Measurements from ENCODE around the gene KLF1.

Gene KLF1

GRCh38 chr19:12912571-12912970, 25.6 kb upstream of the KLF1 start:
- no peaks in the 10 kb centered on the region for H3K36me3 ChIP-seq (ENCODE audit: insufficient read depth)
- no peak overlapping the region; the same call in 1 of the 2 replicates for H3K4me2 ChIP-seq
- TF ChIP-seq CTCF (conservative IDR thresholded peaks at IDR 0.05; ENCODE audit: low read depth, low read length): no peak
- H3K27me3 ChIP-seq (ENCODE audit: insufficient read depth, low read depth): no peaks in the 10 kb centered on the region
- no peak overlapping the region for H3K9ac ChIP-seq
- no peaks in the 10 kb centered on the region for H4K20me1 ChIP-seq (ENCODE audit: insufficient read depth)
- H3K4me1 ChIP-seq (ENCODE audit: low read depth, poor library complexity, severe bottlenecking): peaks cover 52% of the 10 kb centered on the region
- no peaks in the 10 kb centered on the region for H3K79me2 ChIP-seq (ENCODE audit: insufficient read depth, low read depth)
- no peak overlapping the region for H3K4me3 ChIP-seq (IDR thresholded peaks at IDR 0.05; ENCODE audit: insufficient read depth, low read depth, low read length)
- no peak overlapping the region for H2AFZ ChIP-seq (ENCODE audit: low read depth)
- H3K27ac ChIP-seq: no peak overlapping the region

- Histone ChIP-seq H3K36me3 (ENCODE audit: insufficient read depth) (no peaks in the 10 kb centered on the region), H3K27me3 (ENCODE audit: insufficient read depth, low read depth) (no peaks in the 10 kb centered on the region), H3K27ac (no peak overlapping the region), H3K9ac (no peak overlapping the region), H3K4me3 (IDR thresholded peaks at IDR 0.05; ENCODE audit: insufficient read depth, low read depth, low read length) (no peak overlapping the region), H3K4me1 (ENCODE audit: low read depth, poor library complexity, severe bottlenecking) (peaks cover 52% of the 10 kb centered on the region), H3K79me2 (ENCODE audit: insufficient read depth, low read depth) (no peaks in the 10 kb centered on the region), H4K20me1 (ENCODE audit: insufficient read depth) (no peaks in the 10 kb centered on the region), H3K4me2 (no peak overlapping the region), H2AFZ (ENCODE audit: low read depth) (no peak overlapping the region)
- no peak for TF ChIP-seq CTCF (conservative IDR thresholded peaks at IDR 0.05; ENCODE audit: low read depth, low read length)
Observed at GRCh38 chr19:12907166-12907565, 20.2 kb upstream of the KLF1 start.

GRCh38 chr19:12899891-12900518, 13.0 kb upstream of the KLF1 start:
- no peak for TF ChIP-seq CTCF (conservative IDR thresholded peaks at IDR 0.05; ENCODE audit: low read depth, low read length)
- Histone ChIP-seq H2AFZ (ENCODE audit: low read depth) (no peak overlapping the region), H3K27ac (peak overlapping the region; percentile 83), H3K4me1 (ENCODE audit: low read depth, poor library complexity, severe bottlenecking) (peaks cover 49% of the 10 kb centered on the region), H3K27me3 (ENCODE audit: insufficient read depth, low read depth) (no peaks in the 10 kb centered on the region), H3K9ac (peak overlapping the region; percentile 20; the same call in 1 of the 2 replicates), H3K4me3 (IDR thresholded peaks at IDR 0.05; ENCODE audit: insufficient read depth, low read depth, low read length) (no peak overlapping the region), H3K4me2 (peak overlapping the region; percentile 47), H3K79me2 (ENCODE audit: insufficient read depth, low read depth) (no peaks in the 10 kb centered on the region), H3K36me3 (ENCODE audit: insufficient read depth) (no peaks in the 10 kb centered on the region), H4K20me1 (ENCODE audit: insufficient read depth) (no peaks in the 10 kb centered on the region)

GRCh38 chr19:12896460-12896859, 9.5 kb upstream of the KLF1 start:
- Histone ChIP-seq H3K36me3 (ENCODE audit: insufficient read depth) (no peaks in the 10 kb centered on the region), H3K27me3 (ENCODE audit: insufficient read depth, low read depth) (no peaks in the 10 kb centered on the region), H3K79me2 (ENCODE audit: insufficient read depth, low read depth) (peaks cover 4% of the 10 kb centered on the region; the same call in 1 of the 2 replicates), H3K9ac (no peak overlapping the region), H2AFZ (ENCODE audit: low read depth) (no peak overlapping the region), H3K4me3 (IDR thresholded peaks at IDR 0.05; ENCODE audit: insufficient read depth, low read depth, low read length) (no peak overlapping the region), H3K27ac (no peak overlapping the region), H3K4me1 (ENCODE audit: low read depth, poor library complexity, severe bottlenecking) (peaks cover 44% of the 10 kb centered on the region), H4K20me1 (ENCODE audit: insufficient read depth) (no peaks in the 10 kb centered on the region), H3K4me2 (no peak overlapping the region)
- no peak for TF ChIP-seq CTCF (conservative IDR thresholded peaks at IDR 0.05; ENCODE audit: low read depth, low read length)
